Effector CD8-positive, alpha-beta T cell (primary cell): Measurements from ENCODE around the gene SOAT1.
A peak's percentile ranks its signal among the peaks of the same experiment; 100 is the strongest.
"Not testable (repeated sequence)": the region's sequence is repeated elsewhere in the genome, so short reads cannot be mapped to it uniquely, and the experiment has no call there.

Experiments
- DNase-seq: peaks from one replicate; lab custom pipeline; 2025; lab: John Stamatoyannopoulos, UW
- total RNA-seq, 4 experiments: gene quantifications; one replicate each; lab custom pipeline; 2026; lab: John Stamatoyannopoulos, UW

The SOAT1 gene
- total RNA-seq = 64.2 to 86.1 (median 75.9) reads per million in 4 experiments

DNA sequence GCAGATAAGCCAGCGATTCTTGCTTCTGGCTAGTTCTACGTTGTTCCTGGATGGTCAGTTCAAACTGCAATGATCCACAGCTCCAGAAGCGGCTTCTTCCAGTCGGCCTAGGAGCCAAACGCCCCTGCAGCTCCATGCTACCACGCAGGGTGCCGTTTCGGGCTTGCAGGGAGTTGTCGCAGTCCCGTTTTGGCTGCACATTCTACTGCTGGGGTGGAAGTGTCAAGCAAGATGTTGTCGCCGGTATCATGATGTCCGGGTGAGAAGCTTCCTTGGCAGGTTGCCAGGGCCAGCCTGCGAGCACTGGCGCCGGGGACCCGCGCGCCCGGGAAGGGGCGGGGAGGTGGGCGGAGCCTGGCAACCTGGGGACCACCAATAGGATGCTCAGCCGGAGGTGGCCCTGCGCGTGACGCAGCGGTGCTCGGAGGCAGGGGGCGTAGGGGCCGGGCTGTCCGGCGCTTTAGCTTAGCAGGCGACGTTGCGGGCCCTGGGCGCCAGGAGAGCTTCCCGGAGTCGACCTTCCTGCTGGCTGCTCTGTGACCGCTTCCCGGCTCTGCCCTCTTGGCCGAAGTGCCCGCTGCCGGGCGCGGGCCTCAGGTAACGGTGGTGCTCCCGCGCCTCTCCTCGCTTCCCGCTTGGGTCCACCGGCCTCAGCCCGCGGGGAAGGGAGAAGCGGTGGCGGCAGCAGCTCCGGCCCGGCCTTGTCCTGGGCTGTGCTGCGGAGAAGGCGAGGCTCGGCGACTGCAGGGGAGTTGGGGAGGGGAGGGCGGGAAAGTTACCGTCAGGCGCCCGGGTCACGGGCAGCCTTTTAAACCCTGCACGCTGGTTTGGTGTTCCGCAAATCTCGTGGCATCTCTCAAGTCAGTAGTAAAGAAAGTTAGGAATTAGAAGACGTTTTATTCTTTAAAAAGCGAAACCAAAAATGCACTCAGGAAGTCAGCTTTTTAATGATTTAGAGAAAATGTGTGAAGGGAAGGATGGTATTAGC, at the start of gene SOAT1:
Gene SOAT1 (plus strand): TSS at position 458 of the 988 bp plus-strand sequence. CDS start 8,888 bp downstream, outside the sequence.
- DNase-seq = peak; percentile 93

DNA sequence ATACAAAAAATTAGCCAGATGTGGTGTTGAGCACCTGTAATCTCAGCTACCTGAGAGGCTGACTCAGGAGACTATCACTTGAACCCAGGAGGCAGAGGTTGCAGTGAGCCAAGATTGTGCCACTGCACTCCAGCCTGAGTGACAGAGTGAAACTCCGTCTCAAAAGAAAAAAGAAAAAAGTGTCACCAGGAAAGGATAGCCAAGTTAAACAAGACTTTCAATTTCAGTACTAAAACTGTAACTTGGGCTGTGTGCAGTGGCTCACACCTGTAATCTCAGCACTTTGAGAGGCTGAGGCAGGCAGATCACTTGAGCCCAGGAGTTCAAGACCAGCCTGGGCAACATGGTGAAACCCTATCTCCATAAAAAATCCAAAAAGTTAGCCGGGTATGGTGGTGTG, 48.2 kb upstream of the SOAT1 start:
- not testable (repeated sequence) for DNase-seq

DNA sequence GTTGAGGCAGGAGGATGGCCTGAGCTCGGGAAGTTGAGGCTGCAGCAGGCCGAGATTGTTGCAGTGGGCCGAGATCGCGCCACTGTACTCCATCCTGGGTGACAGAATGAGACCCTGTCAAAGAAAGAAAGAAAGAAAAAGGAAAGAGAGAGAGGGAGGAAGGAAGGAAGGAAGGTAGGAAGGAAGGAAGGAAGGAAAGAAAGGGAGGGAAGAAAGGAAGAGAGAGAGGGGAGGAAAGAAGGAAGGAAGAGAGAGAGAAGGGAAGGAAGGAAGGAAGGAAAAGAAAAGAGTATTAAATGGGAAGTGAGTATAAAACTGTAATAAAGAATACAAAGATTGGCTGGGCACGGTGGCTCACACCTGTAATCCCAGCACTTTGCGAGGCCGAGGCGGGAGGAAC, 45.7 kb upstream of the SOAT1 start:
- no peak for DNase-seq

DNA sequence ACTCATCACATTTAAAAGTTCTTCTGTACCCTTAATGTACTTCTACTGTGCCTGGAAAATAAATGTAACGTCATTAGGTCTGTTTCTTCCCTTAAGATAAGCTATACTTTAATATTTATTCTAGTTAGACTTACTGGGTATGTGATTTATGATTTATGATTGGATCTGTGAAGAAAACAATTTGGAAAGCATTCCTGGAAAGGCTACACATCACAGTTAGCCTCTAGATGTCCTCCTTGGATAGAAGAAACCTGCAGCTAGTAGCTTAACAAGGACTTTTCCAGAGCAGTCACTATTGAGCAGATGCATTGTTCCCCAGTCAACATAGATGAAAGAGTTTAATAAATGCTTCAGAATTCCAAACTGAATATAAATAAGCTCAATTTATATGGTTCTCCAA, 41.9 kb upstream of the SOAT1 start:
- DNase-seq = no peak

DNA sequence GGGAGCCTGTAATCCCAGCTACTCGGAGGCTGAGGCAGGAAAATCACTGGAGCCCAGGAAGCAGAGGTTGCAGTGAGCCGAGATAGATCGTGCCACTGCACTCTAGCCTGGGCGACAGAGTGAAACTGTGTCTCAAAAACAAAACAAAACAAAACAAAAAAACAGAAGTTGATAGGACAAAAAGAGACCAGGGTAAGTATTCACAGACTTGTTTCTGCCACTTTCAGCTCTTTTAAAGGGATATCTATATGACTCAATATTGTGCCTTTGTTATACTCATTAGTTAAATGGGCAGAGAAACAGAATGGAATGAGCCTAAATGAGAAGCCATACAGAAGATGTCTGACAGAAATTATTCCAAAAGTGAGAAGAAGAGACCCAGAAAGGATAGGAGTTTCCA, 41.0 kb upstream of the SOAT1 start:
- no peak for DNase-seq

DNA sequence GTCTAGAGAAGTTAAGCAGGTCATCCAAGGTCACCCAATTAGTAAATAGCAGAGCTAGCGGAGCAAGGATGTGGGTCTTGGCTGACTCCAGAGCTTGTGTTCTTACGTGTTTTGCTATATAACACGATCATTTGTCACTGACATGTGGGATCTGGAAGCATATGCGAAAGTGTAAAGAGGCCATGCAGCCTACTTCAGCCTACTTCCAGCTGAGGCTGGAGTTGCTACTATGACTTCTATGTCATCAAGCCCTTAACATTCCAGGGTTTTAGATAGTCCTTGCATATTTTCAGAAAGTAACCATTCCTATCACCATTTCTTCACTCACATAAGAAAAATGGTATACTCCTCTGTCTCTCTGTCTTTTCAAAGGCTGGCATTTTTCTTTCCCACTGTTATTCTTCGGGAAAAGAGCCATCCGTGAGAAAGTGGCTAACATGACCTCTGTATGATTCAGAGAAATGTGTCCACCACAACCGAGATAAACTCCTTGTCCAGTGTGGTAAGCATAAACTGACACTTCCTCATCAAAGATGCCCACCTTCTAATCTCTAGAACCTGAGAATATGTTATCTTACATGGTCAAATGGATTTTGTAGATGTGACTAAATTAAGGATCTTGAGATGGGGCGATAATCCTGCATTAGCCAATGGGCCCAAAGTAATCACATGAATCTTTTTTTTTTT, 40.2 kb upstream of the SOAT1 start:
- DNase-seq = no peak

DNA sequence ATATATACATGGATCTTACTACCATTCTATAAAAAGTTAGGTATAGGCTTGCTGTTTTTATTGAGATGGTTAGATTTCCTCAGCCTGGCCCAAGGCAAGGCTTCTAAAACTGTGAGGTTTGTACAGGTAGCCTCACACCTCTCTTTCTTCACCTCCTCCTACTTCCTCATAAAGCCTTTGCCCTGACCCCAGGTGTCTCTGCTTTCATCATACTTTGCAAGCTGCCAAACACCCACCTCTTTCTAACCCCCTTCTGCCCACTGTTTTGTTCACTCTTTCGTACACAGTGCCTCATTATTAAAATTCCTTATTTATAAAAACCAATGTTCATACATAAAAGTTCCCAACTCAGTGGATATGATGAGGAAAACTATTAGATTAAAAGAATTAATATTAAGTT, 31.4 kb upstream of the SOAT1 start:
- no peak for DNase-seq

DNA sequence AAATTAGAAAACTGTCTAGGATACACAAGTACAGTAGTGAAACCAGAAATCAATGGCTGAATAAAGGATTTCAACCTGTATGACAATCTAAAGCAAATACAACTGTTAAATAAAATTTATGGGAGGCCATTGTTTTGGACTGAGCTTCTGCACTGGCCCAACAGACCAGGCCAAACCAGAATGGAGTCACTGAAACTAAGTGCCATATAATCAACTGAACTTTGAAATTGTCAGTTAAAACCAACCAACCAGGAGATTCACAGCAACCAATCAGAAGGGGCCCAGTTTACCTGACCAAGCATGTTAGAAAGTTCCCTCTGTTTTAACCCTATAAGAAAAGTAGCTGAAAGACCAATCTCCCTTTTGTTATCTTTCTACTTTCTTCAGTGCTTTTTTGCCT, 30.5 kb upstream of the SOAT1 start:
- no peak for DNase-seq

DNA sequence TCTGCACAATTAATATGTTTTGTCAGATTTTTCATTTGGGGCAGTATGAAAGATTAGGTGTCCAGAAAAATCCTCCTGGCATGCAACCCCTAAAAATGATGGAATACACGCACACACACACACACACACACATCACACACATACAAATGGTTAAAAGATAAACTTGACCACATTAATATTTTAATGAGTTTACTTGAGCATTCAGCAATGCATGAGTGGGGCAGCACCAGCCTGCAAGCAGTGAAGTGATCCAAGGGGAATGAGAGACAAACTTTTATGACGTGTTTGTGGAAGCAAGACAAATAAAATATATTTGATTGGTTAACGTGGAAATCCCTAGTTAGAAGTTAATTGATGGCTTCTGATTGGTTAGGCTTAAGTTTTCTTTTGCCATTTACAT, 29.1 kb upstream of the SOAT1 start:
- DNase-seq = no peak

DNA sequence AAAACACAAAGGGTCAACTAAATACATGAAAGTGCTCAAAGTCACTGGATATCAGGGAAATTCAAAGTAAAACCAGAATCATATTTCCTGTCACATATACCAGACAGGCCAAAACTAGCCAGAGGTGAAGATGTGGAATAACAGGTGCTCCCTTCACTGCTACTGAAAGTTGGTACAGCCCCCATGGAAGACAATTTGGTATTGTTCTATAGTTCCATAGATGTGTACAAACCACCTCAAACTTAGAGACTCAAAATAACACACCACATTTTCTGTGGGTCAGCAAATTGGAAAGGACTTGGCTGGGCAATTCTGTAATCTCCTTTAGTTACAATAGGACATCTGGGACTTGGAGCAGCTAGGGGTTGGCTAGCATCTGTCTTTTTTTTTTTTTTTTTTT, 24.5 kb upstream of the SOAT1 start:
- no peak for DNase-seq

DNA sequence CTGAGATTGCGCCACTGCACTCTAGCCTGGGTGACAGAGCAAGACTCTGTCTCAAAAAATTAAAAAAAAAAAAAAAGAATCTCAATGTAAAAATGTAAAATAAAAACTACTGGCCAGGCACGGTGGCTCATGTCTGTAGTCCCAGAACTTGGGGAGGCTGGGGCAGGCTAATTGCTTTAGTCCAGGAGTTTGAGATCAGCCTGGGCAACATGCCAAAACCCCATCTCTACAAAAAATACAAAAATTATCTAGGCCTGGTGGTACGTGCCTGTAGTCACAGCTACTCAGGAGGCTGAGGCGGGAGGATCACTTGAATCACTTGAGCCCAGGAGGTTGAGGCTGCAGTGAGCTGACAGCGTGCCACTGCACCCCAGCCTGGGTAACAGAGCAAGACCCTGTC, 19.2 kb upstream of the SOAT1 start:
- DNase-seq = not testable (repeated sequence)

DNA sequence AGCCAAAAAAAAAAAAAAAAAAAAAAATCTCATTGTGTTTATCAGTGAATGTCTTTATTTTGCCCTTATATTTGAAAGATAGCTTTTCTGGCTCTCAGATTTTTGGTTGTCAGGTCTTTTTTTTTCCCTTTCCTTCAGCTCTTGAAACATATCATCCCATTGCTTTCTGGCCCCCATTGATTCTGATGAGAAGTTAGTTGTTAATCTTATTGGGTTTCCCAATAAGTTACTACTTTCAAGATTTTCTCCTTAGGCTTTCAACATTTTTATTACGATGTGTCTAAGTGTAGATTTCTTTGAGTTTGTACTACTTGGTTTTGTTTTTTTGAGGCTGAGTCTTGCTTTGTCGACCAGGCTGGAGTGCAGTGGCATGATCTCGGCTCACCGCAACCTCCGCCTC, 14.7 kb upstream of the SOAT1 start:
- no peak for DNase-seq

DNA sequence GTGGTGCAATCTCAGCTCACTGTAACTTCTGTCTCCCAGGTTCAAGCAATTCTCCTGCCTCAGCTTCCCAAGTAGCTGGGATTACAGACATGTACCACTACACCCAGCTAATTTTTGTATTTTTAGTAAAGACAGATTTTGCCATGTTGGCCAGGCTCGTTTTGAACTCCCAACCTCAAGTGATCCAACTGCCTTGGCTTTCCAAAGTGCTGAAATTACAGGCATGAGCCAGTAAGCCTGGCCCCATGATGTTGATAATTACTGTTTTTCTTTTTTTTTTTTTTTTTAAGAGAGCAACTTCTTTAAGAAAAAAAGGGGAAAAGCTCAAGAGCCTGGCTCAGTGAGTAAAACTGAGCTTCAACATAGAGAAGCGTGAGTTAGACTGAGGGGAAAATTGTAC, 9.6 kb upstream of the SOAT1 start:
- no peak for DNase-seq

DNA sequence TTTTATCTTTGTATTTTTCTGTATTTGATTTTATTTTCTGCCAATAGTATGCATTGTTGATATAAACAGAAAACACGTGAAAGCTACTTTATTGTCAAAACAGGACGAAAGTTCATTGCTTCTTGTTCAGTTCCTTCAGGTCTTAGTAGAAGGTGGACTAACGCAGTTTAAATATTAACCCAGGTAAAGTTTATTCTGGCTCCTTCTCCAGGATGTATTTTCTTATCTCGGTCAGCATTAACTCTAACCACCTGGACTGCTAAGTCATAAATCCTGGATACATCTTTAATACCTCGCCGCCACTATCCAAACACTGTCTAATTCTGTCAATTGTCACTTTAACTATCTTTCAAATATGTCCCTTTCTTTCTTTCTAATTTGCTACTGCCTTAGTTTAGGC, 5.7 kb upstream of the SOAT1 start:
- DNase-seq = no peak

DNA sequence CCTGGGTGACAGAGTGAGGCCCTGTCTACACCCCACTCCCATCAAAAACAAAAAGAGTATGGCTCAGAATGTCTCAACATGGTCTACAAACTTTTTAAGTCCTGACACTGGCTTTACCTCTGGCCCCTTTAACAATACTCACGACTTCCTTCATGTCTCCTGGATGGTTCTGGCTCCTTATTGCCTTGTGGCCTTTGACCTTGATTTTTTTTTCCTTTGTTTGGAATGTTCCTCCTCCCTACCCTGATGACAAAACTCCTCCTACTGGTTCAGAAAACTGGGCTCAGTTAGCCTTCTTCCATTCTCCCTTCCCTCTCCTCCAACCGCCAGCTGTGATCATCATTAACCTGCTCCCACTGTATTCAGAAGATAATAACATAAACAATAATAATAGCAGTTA, 4.6 kb upstream of the SOAT1 start:
- no peak for DNase-seq

DNA sequence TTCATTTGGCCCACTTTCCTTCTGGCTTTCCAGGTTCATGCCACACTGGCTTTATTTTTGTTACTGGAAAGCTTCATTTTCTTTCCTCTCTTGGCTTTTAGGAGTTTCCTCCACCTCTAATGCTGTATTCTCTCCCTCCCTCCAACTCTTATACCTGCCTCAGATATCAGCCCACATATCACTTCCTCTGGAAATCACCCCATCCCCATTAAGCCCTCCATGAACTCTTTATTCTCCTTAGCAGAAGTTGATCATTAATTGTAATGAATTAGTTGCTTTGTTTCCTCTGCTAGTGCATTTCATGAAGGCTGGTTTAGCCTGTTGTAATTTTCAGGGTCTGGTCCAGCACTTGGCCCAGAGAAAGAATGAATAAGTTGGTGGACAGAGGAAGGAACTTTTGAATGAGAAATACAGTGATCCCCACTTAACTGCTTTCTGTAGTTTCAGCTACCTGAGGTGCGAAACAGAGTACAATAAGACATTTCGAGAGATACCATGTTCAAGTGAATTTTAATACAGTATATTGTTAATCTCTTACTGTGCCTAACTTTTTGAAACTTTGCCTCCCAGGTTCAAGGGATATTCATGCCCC, 1.7 kb downstream of the SOAT1 start:
- no peak for DNase-seq

DNA sequence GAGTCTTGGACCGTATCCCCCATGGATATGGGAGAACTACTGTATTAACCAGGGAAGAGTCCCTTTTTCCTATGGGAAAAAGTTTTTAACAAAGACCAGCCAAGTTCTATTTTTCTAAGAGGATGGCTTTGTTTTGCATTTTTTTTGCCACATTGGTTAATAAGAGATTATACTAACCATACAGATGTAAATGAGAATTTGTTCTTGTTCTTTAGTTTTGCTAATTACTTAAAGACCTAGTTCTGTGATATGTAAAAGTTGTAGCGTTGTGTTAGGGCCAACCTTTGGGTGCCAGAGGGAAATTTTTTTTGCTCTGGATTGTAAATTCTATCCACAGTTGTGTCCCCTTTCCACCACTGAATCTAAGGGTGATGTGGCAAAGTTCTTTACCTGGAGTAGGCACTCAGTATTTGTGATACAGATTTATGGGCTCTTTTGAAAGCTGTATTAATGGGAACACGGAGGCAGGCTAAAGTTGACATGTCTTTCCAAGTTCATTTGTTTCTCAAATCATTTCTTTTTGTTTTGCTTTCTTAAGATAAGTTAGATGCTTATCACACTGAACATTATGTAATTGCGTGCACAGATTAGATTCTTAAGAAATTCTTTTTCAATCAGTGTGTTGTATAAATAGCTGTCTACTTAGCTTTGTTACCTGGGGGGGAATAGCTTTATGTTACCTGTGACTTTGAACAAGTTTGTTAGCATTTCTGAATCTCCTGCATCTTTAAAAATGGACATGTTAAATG, 2.9 kb downstream of the SOAT1 start:
- no peak for DNase-seq

DNA sequence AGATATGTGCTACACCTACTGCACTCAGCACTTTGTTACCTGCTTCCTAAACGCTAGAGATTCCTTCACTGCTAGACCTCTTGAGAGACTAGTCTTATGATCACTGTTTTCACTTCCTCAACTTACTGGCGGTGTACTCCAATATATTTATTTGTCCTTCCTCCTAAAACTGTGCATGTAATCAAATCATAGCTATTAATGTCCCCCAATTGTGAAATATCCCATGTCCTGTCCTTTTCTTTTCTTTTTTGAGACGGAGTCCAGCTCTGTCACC, 3.4 kb downstream of the SOAT1 start:
- no peak for DNase-seq

DNA sequence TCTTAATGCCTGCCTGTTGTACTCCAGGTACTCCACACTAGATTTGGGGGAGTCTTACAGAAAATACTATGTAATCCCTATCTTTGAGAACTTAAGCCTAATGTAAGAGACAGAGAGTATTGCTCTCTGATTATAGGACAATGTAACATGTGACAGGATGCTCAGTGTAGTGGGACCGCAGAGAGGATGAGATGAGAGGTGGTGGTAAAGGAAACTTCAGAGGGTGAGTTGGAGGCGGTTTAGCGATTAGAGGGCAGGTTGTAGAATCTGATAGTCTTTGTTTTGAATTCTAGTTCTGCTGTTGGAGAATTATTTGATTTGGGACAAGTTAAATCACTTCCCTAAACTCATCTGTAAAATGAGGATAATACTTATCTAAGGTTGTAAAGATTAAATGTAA, 5.4 kb downstream of the SOAT1 start:
- DNase-seq = peak; percentile 12

DNA sequence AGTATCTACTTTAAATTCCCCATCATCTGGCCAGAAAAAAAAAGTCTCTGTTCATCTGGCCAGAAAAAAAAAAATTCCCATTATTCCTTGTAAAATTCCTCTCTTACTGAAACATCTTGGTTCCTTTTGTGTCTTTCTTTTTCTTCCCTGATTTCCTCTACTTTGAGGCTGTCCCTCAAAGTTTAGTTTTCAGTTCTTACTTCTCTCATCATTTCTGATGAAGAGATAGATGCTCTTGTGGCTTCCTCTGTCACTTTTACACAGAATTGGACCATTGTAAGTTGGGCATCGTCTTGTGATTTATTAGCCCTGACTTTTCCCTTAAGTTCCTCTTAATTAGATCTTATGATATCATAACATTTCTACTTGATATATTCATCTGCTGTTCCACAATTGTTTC, 6.5 kb downstream of the SOAT1 start:
- no peak for DNase-seq

DNA sequence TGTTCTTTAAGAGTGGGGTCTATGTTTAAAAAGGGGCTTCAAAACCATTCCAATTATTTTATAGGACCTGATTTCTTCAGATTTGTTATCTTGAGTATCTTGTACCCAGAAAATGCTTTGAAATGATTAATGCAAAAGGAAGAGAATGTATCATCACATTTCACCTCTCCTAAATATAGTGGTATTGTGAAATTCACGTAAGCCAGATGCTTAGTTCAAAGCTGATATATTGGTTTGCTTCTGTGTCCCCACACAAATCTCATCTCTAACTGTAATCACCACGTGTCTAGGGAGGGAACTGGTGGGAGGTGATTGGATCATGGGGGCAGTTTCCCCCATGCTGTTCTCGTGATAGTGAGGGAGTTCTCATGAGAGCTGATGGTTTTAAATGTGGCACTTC, 8.5 kb downstream of the SOAT1 start:
- no peak for DNase-seq

DNA sequence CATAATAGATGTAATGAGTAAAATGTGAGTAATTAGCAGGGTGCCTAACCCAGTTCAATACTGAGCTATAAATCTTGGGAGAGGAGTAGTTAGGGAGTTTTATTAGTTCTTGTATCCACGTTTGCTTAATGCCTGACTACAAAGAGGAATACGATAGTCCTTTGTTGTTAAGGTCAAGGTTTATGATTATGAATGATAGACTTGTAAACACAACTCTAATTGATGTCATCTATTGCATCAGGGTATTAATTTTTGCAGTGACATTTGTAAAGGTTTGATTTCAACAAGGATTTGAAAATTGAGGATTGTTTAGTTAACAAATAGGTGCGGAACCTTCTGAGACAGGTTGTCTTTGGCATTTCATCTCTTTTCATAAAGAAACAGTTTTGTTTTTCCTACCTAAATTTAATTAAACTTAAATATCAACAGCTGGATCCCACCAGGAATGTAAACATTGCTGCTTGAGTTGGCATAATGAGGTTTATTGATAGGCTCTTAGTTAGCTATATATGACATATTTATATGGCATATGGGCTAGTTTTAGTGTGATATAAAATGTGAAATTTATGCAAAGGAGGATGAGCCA, 9.7 kb downstream of the SOAT1 start:
- no peak for DNase-seq
